Gastrocnemius medialis (tissue), 4 donors: ENCODE data around the gene SLC25A47. TPM values are rescaled to one million over a fixed set of nuclear protein-coding genes. Genes with fewer than 3 reads are reported as not detected.

Experiments
- ATAC-seq, 2 donors: fragments of 150-250 bp; one replicate each; pipeline ENCODE4 v1.9.1; 2016
- DNase-seq, 2 donors: peaks; one replicate each; pipeline ENCODE4 v3.0.0-alpha.2; 2019
- H3K27ac ChIP-seq, 4 donors: fragments of 200-600 bp; sonication (generic); 1 replicate in 1 of 4; 2 replicates in 3 of 4; pipeline ENCODE4 v1.5.1; 2016 to 2018; ENCODE audit warnings: mild to moderate bottlenecking in 2 of 4, moderate library complexity in 1 of 4
- H3K27me3 ChIP-seq, 3 donors: fragments of 200-600 bp; sonication (generic) in 2 of 3; 1 replicate in 1 of 3; 2 replicates in 2 of 3; pipeline versions ENCODE4 v1.5.1 to v1.6.0; 2016 to 2019; ENCODE audit warnings: mild to moderate bottlenecking in 1 of 3, moderate library complexity in 1 of 3
- H3K36me3 ChIP-seq, 2 donors: fragments of 200-600 bp; sonication (generic) in 1 of 2; one replicate each; pipeline ENCODE4 v1.5.1; 2017 to 2018
- H3K4me1 ChIP-seq, 2 donors: fragments of 200-600 bp; sonication (generic) in 1 of 2; one replicate each; pipeline ENCODE4 v1.5.1; 2016 to 2017; ENCODE audit warnings: mild to moderate bottlenecking in 2 of 2
- H3K4me3 ChIP-seq, 4 donors: fragments of 200-600 bp; sonication (generic) in 3 of 4; 1 replicate in 1 of 4; 2 replicates in 3 of 4; pipeline ENCODE4 v1.5.1; 2016 to 2019; ENCODE audit warnings: mild to moderate bottlenecking in 2 of 4
- H3K9me3 ChIP-seq, 3 donors: fragments of 200-600 bp; sonication (generic) in 2 of 3; 1 replicate in 1 of 3; 2 replicates in 2 of 3; pipeline ENCODE4 v1.5.1; 2016 to 2019
- CTCF ChIP-seq, 5 experiments: fragments of 450-650 bp in 3 of 5; fragments of 200-600 bp in 2 of 5; sonication (generic) in 2 of 5; IDR thresholded peaks in 4 of 5; conservative IDR thresholded peaks in 1 of 5; 1 replicate in 4 of 5; 2 replicates in 1 of 5; pipeline ENCODE4 v1.5.1; 2016 to 2019; ENCODE audit warnings: antibody characterized with exemption in 5 of 5, mild to moderate bottlenecking in 3 of 5, moderate library complexity in 3 of 5
- POLR2A ChIP-seq, 2 donors: fragments of 450-650 bp; IDR thresholded peaks; one replicate each; pipeline ENCODE4 v1.6.1; 2017; ENCODE audit warnings: antibody characterized with exemption in 2 of 2, mild to moderate bottlenecking in 2 of 2, moderate library complexity in 2 of 2
- in situ Hi-C, 4 donors: fragments of 200-750 bp; cut with MboI; loops; one replicate each; pipeline versions ENCODE4 v1.15.0 to v1.8.0; 2017; ENCODE audit warnings: low sequenced_read_pairs in 4 of 4
- intact Hi-C: fragments of 100-400 bp; cut with DNase I; formaldehyde crosslinking; loops from one replicate; pipeline ENCODE4 v1.15.1; 2023; ENCODE audit warnings: low total_unique reads
- total RNA-seq, 4 donors: library from RNA; depleted of rRNA; stranded (reverse); fragments of >200 nt; gene quantifications; one replicate each; pipeline versions ENCODE4 v1.1.0 to v1.2.3, GENCODE V29; 2016

Gene SLC25A47
- total RNA-seq, 4 donors from 2014 or later, result 0.46 to 1.3 TPM; not detected in 2

- ATAC-seq (no peak), DNase-seq (no peak)
- intact Hi-C loops, result no loop called here
- Histone ChIP-seq H3K4me3 (no peak overlapping the region), H3K27me3 (no peaks in the 10 kb centered on the region), H3K27ac (peak overlapping the region in 2 of 4 donors; percentile 39 to 58), H3K9me3 (no peaks in the 10 kb centered on the region), H3K36me3 (peaks cover 0 to 69% of the 10 kb centered on the region in 2 donors), H3K4me1 (peaks cover 0 to 6% of the 10 kb centered on the region in 2 donors)
- no peak for TF ChIP-seq POLR2A (IDR thresholded peaks at IDR 0.05)
- no peak for TF ChIP-seq CTCF (IDR thresholded peaks at IDR 0.05 in 4 of 5, conservative IDR thresholded peaks at IDR 0.05 in 1 of 5)
- in situ Hi-C loops, result no loop called here
Observed at GRCh38 chr14:100364403-100364802, 41.3 kb downstream of the SLC25A47 start.

- no peak overlapping the region for H3K4me3 ChIP-seq
- H3K27ac ChIP-seq, result peak overlapping the region in 3 of 4 donors; percentile 6 to 49 (median 48)
Observed at GRCh38 chr14:100365741-100366140, 42.6 kb downstream of the SLC25A47 start.

GRCh38 chr14:100369019-100369418, 45.9 kb downstream of the SLC25A47 start:
- Histone ChIP-seq H3K27me3 (no peaks in the 10 kb centered on the region), H3K27ac (peak overlapping the region in 2 of 4 donors; percentile 36 to 85), H3K4me1 (no peaks in the 10 kb centered on the region), H3K9me3 (no peaks in the 10 kb centered on the region), H3K36me3 (peaks cover 0 to 36% of the 10 kb centered on the region in 2 donors), H3K4me3 (no peak overlapping the region)
- no peak for ATAC-seq
- intact Hi-C loops, result no loop called here
- no peak for DNase-seq
- TF ChIP-seq CTCF (IDR thresholded peaks at IDR 0.05 in 4 of 5, conservative IDR thresholded peaks at IDR 0.05 in 1 of 5) (no peak), POLR2A (IDR thresholded peaks at IDR 0.05) (no peak)
- in situ Hi-C loops, result no loop called here

More at GRCh38 chr14:100365741-100366140, 42.6 kb downstream of the SLC25A47 start:
- DNase-seq, result no peak
- H3K27me3 ChIP-seq, result no peaks in the 10 kb centered on the region
- intact Hi-C loops, result no loop called here
- ATAC-seq, result no peak
- H3K36me3 ChIP-seq, result peaks cover 0 to 55% of the 10 kb centered on the region in 2 donors
- H3K9me3 ChIP-seq, result no peaks in the 10 kb centered on the region
- in situ Hi-C loops, result no loop called here
- TF ChIP-seq CTCF (IDR thresholded peaks at IDR 0.05 in 4 of 5, conservative IDR thresholded peaks at IDR 0.05 in 1 of 5) (no peak), POLR2A (IDR thresholded peaks at IDR 0.05) (no peak)
- peaks cover 0 to 6% of the 10 kb centered on the region in 2 donors for H3K4me1 ChIP-seq

GRCh38 chr14:100370003-100370402, 46.9 kb downstream of the SLC25A47 start:
- Histone ChIP-seq H3K27me3 (no peaks in the 10 kb centered on the region), H3K27ac (peak overlapping the region in 3 of 4 donors; percentile 6 to 85 (median 31)), H3K36me3 (peaks cover 0 to 26% of the 10 kb centered on the region in 2 donors), H3K9me3 (no peaks in the 10 kb centered on the region), H3K4me1 (peaks cover 3 to 4% of the 10 kb centered on the region in 2 donors), H3K4me3 (no peak overlapping the region)
- in situ Hi-C loops (no loop called here), intact Hi-C loops (no loop called here)
- TF ChIP-seq POLR2A (IDR thresholded peaks at IDR 0.05) (no peak), CTCF (IDR thresholded peaks at IDR 0.05 in 4 of 5, conservative IDR thresholded peaks at IDR 0.05 in 1 of 5) (no peak)
- DNase-seq (no peak), ATAC-seq (no peak)

- H3K36me3 ChIP-seq, result peaks cover 0 to 17% of the 10 kb centered on the region in 2 donors
- intact Hi-C loops (no loop called here), in situ Hi-C loops (no loop called here)
- ATAC-seq, result no peak
- no peak for TF ChIP-seq POLR2A (IDR thresholded peaks at IDR 0.05)
- no peak for TF ChIP-seq CTCF (IDR thresholded peaks at IDR 0.05 in 4 of 5, conservative IDR thresholded peaks at IDR 0.05 in 1 of 5)
- peak overlapping the region; percentile 3 to 88 (median 65) for H3K27ac ChIP-seq
- no peaks in the 10 kb centered on the region for H3K9me3 ChIP-seq
- peaks cover 11 to 15% of the 10 kb centered on the region in 2 donors for H3K4me1 ChIP-seq
- H3K4me3 ChIP-seq, result peak overlapping the region in 2 of 4 donors; percentile 0 to 90
- H3K27me3 ChIP-seq, result no peaks in the 10 kb centered on the region
- DNase-seq, result no peak
Observed at GRCh38 chr14:100371773-100372172, 48.6 kb downstream of the SLC25A47 start.
